Astrocyte (in vitro differentiated cells and primary cell): ENCODE measurements around the gene SPATA17. TPM values are rescaled to one million over a fixed set of nuclear protein-coding genes. Genes with fewer than 3 reads are reported as not detected.

Experiments
- DNase-seq: peaks from one replicate; pipeline ENCODE4 v3.0.0-alpha.2; 2010; ENCODE audit warnings: low read depth
- FAIRE-seq: peaks from 2 replicates; lab custom pipeline; 2011; peaks lifted over from hg19 to GRCh38; lab: Jason Lieb, UNC
- H2AFZ ChIP-seq: 2 replicates; pipeline ENCODE4 v1.6.0; 2012; ENCODE audit warnings: low read depth, low read length, inconsistent platforms
- H3K27ac ChIP-seq: 2 replicates; pipeline ENCODE4 v1.5.1; 2011; ENCODE audit warnings: low read depth, low read length, inconsistent platforms
- H3K27me3 ChIP-seq: 2 replicates; pipeline ENCODE4 v1.6.0; 2011; ENCODE audit warnings: low read length, inconsistent platforms; ENCODE audit not compliant: insufficient read depth
- H3K36me3 ChIP-seq: 2 replicates; pipeline ENCODE4 v1.5.1; 2011; ENCODE audit warnings: low read length, inconsistent platforms; ENCODE audit not compliant: insufficient read depth
- H3K4me1 ChIP-seq: 2 replicates; pipeline ENCODE4 v1.5.1; 2011; ENCODE audit warnings: low read length, inconsistent platforms; ENCODE audit not compliant: insufficient read depth
- H3K4me2 ChIP-seq: 2 replicates; pipeline ENCODE4 v1.6.0; 2012; ENCODE audit warnings: low read length, inconsistent platforms
- H3K4me3 ChIP-seq: 2 replicates; pipeline ENCODE4 v1.5.1; 2011; ENCODE audit warnings: low read depth, mild to moderate bottlenecking, low read length, inconsistent platforms; ENCODE audit not compliant: insufficient read depth
- H3K79me2 ChIP-seq: 2 replicates; pipeline ENCODE4 v1.6.0; 2012; ENCODE audit warnings: mild to moderate bottlenecking, low read length, inconsistent platforms; ENCODE audit not compliant: insufficient read depth
- H3K9ac ChIP-seq: 2 replicates; pipeline ENCODE4 v1.6.0; 2012; ENCODE audit warnings: mild to moderate bottlenecking, low read length, inconsistent platforms
- H3K9me3 ChIP-seq: 2 replicates; pipeline ENCODE4 v1.5.1; 2012; ENCODE audit warnings: low read depth, mild to moderate bottlenecking, low read length, inconsistent platforms; ENCODE audit not compliant: insufficient read depth
- H4K20me1 ChIP-seq: 2 replicates; pipeline ENCODE4 v1.6.0; 2012; ENCODE audit warnings: low read length, inconsistent platforms; ENCODE audit not compliant: insufficient read depth
- H3K27ac Mint-ChIP-seq: one replicate; pipeline ENCODE4 v1.8.0; 2021; ENCODE audit warnings: mild to moderate bottlenecking, mixed read lengths; ENCODE audit not compliant: unreplicated experiment
- H3K27me3 Mint-ChIP-seq: one replicate; pipeline ENCODE4 v1.8.0; 2021; ENCODE audit warnings: low read depth, mixed read lengths; ENCODE audit not compliant: unreplicated experiment
- H3K36me3 Mint-ChIP-seq: one replicate; pipeline ENCODE4 v1.8.0; 2021; ENCODE audit warnings: low read depth, mixed read lengths; ENCODE audit not compliant: unreplicated experiment
- H3K4me1 Mint-ChIP-seq: one replicate; pipeline ENCODE4 v1.8.0; 2021; ENCODE audit warnings: low read depth, mixed read lengths; ENCODE audit not compliant: unreplicated experiment
- H3K4me3 Mint-ChIP-seq: one replicate; pipeline ENCODE4 v1.8.0; 2021; ENCODE audit warnings: mild to moderate bottlenecking, moderate library complexity, mixed read lengths; ENCODE audit not compliant: unreplicated experiment
- H3K9me3 Mint-ChIP-seq: one replicate; pipeline ENCODE4 v1.8.0; 2021; ENCODE audit warnings: mild to moderate bottlenecking, mixed read lengths; ENCODE audit not compliant: unreplicated experiment
- EZH2 ChIP-seq: IDR thresholded peaks from 2 replicates; pipeline ENCODE4 v1.6.1; 2012; ENCODE audit warnings: mild to moderate bottlenecking, low read length, inconsistent platforms; ENCODE audit not compliant: insufficient read depth
- total RNA-seq: library from RNA; stranded (reverse); gene quantifications from 2 replicates; pipeline ENCODE4 v1.2.1, GENCODE V29; 2021
- TF ChIP-seq, protein P1 (sequence below): IDR thresholded peaks from 2 replicates; pipeline ENCODE4 v1.5.1; 2011; ENCODE audit warnings: low read depth, mild to moderate bottlenecking, inconsistent platforms, low read length, moderate library complexity; ENCODE audit not compliant: insufficient read depth

The SPATA17 gene
- total RNA-seq, 1 donor from 2014 or later, result 1.3 TPM

DNA sequence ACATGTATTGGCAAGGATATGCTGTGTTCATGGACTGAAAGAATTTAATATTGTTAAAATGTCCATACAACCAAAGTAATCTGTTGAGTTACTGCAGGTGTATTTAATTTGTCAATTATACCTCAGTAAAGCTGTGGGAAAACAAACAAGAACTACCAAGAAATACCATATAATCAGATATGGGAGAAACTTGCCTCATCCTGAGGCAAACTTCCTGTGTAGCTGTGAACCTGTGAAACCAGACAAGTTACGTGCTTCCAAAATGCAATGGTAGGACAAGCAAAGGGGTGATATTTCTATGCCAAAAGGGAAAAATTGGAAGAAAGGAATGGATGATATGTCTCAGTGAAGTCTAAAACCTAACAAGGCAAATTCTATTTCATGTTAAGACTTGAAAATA, 174.6 kb downstream of the SPATA17 start:
- H3K9me3 Mint-ChIP-seq, result no peaks in the 10 kb centered on the region
- H3K4me1 Mint-ChIP-seq, result no peaks in the 10 kb centered on the region
- Histone ChIP-seq H3K4me2 (no peak overlapping the region), H3K4me3 (no peak overlapping the region), H3K36me3 (no peaks in the 10 kb centered on the region), H3K79me2 (no peaks in the 10 kb centered on the region), H2AFZ (no peak overlapping the region), H4K20me1 (no peaks in the 10 kb centered on the region), H3K27ac (no peak overlapping the region), H3K4me1 (no peaks in the 10 kb centered on the region), H3K9me3 (no peaks in the 10 kb centered on the region), H3K27me3 (no peaks in the 10 kb centered on the region), H3K9ac (no peak overlapping the region)
- H3K36me3 Mint-ChIP-seq, result no peaks in the 10 kb centered on the region
- no peak for FAIRE-seq
- TF ChIP-seq EZH2, result no peak
- TF ChIP-seq, protein P1, sequence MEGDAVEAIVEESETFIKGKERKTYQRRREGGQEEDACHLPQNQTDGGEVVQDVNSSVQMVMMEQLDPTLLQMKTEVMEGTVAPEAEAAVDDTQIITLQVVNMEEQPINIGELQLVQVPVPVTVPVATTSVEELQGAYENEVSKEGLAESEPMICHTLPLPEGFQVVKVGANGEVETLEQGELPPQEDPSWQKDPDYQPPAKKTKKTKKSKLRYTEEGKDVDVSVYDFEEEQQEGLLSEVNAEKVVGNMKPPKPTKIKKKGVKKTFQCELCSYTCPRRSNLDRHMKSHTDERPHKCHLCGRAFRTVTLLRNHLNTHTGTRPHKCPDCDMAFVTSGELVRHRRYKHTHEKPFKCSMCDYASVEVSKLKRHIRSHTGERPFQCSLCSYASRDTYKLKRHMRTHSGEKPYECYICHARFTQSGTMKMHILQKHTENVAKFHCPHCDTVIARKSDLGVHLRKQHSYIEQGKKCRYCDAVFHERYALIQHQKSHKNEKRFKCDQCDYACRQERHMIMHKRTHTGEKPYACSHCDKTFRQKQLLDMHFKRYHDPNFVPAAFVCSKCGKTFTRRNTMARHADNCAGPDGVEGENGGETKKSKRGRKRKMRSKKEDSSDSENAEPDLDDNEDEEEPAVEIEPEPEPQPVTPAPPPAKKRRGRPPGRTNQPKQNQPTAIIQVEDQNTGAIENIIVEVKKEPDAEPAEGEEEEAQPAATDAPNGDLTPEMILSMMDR, result no peak
- H3K27me3 Mint-ChIP-seq, result no peaks in the 10 kb centered on the region
- H3K27ac Mint-ChIP-seq, result no peak overlapping the region
- no peak for DNase-seq
- no peak overlapping the region for H3K4me3 Mint-ChIP-seq

DNA sequence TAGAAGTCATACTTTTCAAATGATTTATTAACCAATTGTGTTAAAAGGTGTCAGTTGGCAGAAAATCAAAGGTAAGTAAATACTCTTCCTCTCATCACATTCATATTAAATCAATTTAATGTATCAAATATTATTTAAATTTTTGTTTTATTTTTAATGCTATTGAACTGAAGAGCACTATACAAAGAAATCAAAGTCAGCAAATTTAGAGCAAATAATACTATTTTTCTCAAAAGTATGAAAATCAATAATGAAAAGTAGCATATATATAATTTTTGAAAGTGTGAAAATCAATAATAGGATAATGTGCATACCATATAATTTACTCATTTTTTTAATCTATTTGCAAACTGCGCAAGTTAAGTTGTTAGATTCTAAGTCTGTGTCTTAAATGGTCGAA, 181.0 kb downstream of the SPATA17 start:
- H3K4me1 ChIP-seq, result no peaks in the 10 kb centered on the region
- no peaks in the 10 kb centered on the region for H3K9me3 ChIP-seq
- Mint-ChIP-seq H3K36me3 (no peaks in the 10 kb centered on the region), H3K9me3 (peaks cover 4% of the 10 kb centered on the region), H3K27me3 (no peaks in the 10 kb centered on the region), H3K4me3 (no peak overlapping the region), H3K27ac (no peak overlapping the region), H3K4me1 (no peaks in the 10 kb centered on the region)
- FAIRE-seq (no peak), DNase-seq (no peak)
- H3K36me3 ChIP-seq, result no peaks in the 10 kb centered on the region
- H4K20me1 ChIP-seq, result no peaks in the 10 kb centered on the region
- H3K79me2 ChIP-seq, result no peaks in the 10 kb centered on the region
- H3K4me3 ChIP-seq, result no peak overlapping the region
- no peak overlapping the region for H2AFZ ChIP-seq
- no peak overlapping the region for H3K27ac ChIP-seq
- H3K4me2 ChIP-seq, result no peak overlapping the region
- TF ChIP-seq EZH2, result no peak
- TF ChIP-seq, protein P1, result no peak
- no peaks in the 10 kb centered on the region for H3K27me3 ChIP-seq
- no peak overlapping the region for H3K9ac ChIP-seq

DNA sequence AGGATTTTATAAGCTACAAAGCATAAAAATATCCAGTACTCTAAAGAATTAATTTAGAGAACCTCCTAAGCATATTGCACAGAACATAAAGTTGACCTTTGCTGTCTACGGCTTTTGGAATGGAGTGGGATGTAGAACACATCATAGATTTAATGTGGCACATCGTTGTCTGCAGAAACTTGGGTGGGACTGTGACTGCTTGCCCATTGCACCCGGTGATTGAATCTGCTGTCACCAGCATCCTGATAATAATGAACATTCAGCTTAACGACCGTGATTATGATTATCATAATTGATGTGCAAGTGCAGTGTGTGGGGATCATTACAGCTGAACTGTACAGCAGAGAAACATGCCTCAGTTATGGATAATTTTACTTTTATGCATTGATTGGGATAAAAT, 181.9 kb downstream of the SPATA17 start:
- Mint-ChIP-seq H3K4me1 (no peaks in the 10 kb centered on the region), H3K27me3 (no peaks in the 10 kb centered on the region), H3K4me3 (no peak overlapping the region), H3K36me3 (no peaks in the 10 kb centered on the region), H3K9me3 (peaks cover 6% of the 10 kb centered on the region), H3K27ac (no peak overlapping the region)
- H3K4me3 ChIP-seq, result no peak overlapping the region
- no peaks in the 10 kb centered on the region for H3K9me3 ChIP-seq
- no peaks in the 10 kb centered on the region for H3K27me3 ChIP-seq
- no peak overlapping the region for H3K27ac ChIP-seq
- H2AFZ ChIP-seq, result no peak overlapping the region
- no peaks in the 10 kb centered on the region for H3K79me2 ChIP-seq
- H4K20me1 ChIP-seq, result no peaks in the 10 kb centered on the region
- H3K9ac ChIP-seq, result no peak overlapping the region
- no peaks in the 10 kb centered on the region for H3K36me3 ChIP-seq
- TF ChIP-seq, protein P1, result no peak
- TF ChIP-seq EZH2, result no peak
- FAIRE-seq (no peak), DNase-seq (no peak)
- H3K4me1 ChIP-seq, result no peaks in the 10 kb centered on the region
- no peak overlapping the region for H3K4me2 ChIP-seq
